SK-N-SH (cell line): Measurements from ENCODE around the gene PRPF4. TPM values are rescaled to one million over a fixed set of nuclear protein-coding genes. Genes with fewer than 3 reads are reported as not detected.

ENCODE experiments used
- CTCF ChIA-PET: fragments of 300-600, 350-600 bp; formaldehyde crosslinking; extraction: SDS; loops from one replicate; lab custom pipeline; 2021; lab: Yijun Ruan, JAX
- POLR2A ChIA-PET: fragments of 350-600 bp; sonication (Branson Sonifier 250); formaldehyde crosslinking; extraction: SDS; loops from one replicate; lab custom pipeline; 2020; ENCODE audit warnings: antibody characterized with exemption, inconsistent platforms; lab: Yijun Ruan, JAX
- DNase-seq: peaks from one replicate; pipeline ENCODE4 v3.0.0; 2012
- H2AFZ ChIP-seq: fragments of 200-600 bp; sonication (generic); 2 replicates; pipeline ENCODE4 v1.8.1; 2016; ENCODE audit warnings: antibody characterized with exemption, mild to moderate bottlenecking, low read depth
- H3F3A ChIP-seq: fragments of 200-600 bp; sonication (generic); replicated peaks from 2 replicates; pipeline ENCODE3; 2016; ENCODE audit warnings: antibody characterized with exemption, mild to moderate bottlenecking; ENCODE audit not compliant: insufficient read depth
- H3K27ac ChIP-seq, 2 experiments: fragments of 200-500 bp in 1 of 2; fragments of 200-600 bp in 1 of 2; sonication (Bioruptor generic) in 1 of 2; sonication (generic), shearing (Covaris generic) in 1 of 2; 2 replicates each; pipeline versions ENCODE4 v1.5.1 to v1.6.1; 2014 to 2016; ENCODE audit warnings: low read depth in 2 of 2, inconsistent platforms in 1 of 2, low read length in 1 of 2, mild to moderate bottlenecking in 1 of 2, mixed read lengths in 1 of 2
- H3K27me3 ChIP-seq: fragments of 200-600 bp; sonication (generic), shearing (Covaris generic); 2 replicates; pipeline ENCODE4 v1.6.1; 2016; ENCODE audit warnings: mixed run types; ENCODE audit not compliant: insufficient read depth
- H3K36me3 ChIP-seq, 2 experiments: fragments of 200-500 bp in 1 of 2; fragments of 200-600 bp in 1 of 2; sonication (Bioruptor generic) in 1 of 2; sonication (generic) in 1 of 2; replicated peaks in 1 of 2; 2 replicates each; pipeline versions ENCODE3 to v1.5.1; 2014 to 2016; ENCODE audit warnings: low read length in 1 of 2, mild to moderate bottlenecking in 1 of 2; ENCODE audit not compliant: insufficient read depth in 2 of 2, control insufficient read depth in 1 of 2
- H3K4me1 ChIP-seq, 2 experiments: fragments of 200-500 bp in 1 of 2; fragments of 200-600 bp in 1 of 2; sonication (Bioruptor generic) in 1 of 2; sonication (generic), shearing (Covaris generic) in 1 of 2; 2 replicates each; pipeline versions ENCODE4 v1.5.1 to v1.6.1; 2014 to 2016; ENCODE audit warnings: low read depth in 1 of 2, low read length in 1 of 2, mixed run types in 1 of 2; ENCODE audit not compliant: insufficient read depth in 2 of 2, control insufficient read depth in 1 of 2
- H3K4me2 ChIP-seq: fragments of 200-600 bp; sonication (generic), shearing (Covaris generic); 2 replicates; pipeline ENCODE4 v1.6.1; 2017; ENCODE audit warnings: mixed run types
- H3K4me3 ChIP-seq, 2 experiments: fragments of 200-500 bp in 1 of 2; fragments of 200-600 bp in 1 of 2; sonication (Bioruptor generic) in 1 of 2; sonication (generic), shearing (Covaris generic) in 1 of 2; 2 replicates each; pipeline versions ENCODE4 v1.5.1 to v1.8.1; 2014 to 2016; ENCODE audit warnings: low read depth in 2 of 2, inconsistent platforms in 1 of 2, low read length in 1 of 2, mild to moderate bottlenecking in 1 of 2, mixed read lengths in 1 of 2, moderate library complexity in 1 of 2
- H3K79me2 ChIP-seq: fragments of 200-600 bp; sonication (generic); 2 replicates; pipeline ENCODE4 v1.8.1; 2017; ENCODE audit warnings: mild to moderate bottlenecking; ENCODE audit not compliant: insufficient read depth
- H3K9ac ChIP-seq: fragments of 200-600 bp; sonication (generic); 2 replicates; pipeline ENCODE4 v1.6.1; 2017; ENCODE audit warnings: mixed run types
- H3K9me2 ChIP-seq: fragments of 200-600 bp; sonication (generic); 2 replicates; pipeline ENCODE4 v1.6.1; 2017; ENCODE audit warnings: mixed run types
- H3K9me3 ChIP-seq: fragments of 200-600 bp; sonication (generic); 2 replicates; pipeline ENCODE4 v1.6.1; 2017; ENCODE audit warnings: mixed run types, mild to moderate bottlenecking, moderate library complexity
- H4K20me1 ChIP-seq: fragments of 200-600 bp; sonication (generic); 2 replicates; pipeline ENCODE4 v1.6.1; 2017; ENCODE audit warnings: mild to moderate bottlenecking, mixed run types; ENCODE audit not compliant: insufficient read depth
- CHD2 ChIP-seq: fragments of 150-350 bp; IDR thresholded peaks from 2 replicates; pipeline ENCODE4 v1.6.1; 2018; ENCODE audit warnings: low read length; ENCODE audit not compliant: partially characterized antibody
- MEF2A ChIP-seq: IDR thresholded peaks from 2 replicates; pipeline ENCODE4 v1.4.0; 2012; ENCODE audit warnings: low read depth, borderline replicate concordance
- MXI1 ChIP-seq: IDR thresholded peaks from 2 replicates; pipeline ENCODE4 v1.6.1; 2012; ENCODE audit warnings: mild to moderate bottlenecking, low read depth, low read length, improper control_type of control experiment
- RAD21 ChIP-seq: IDR thresholded peaks from 2 replicates; pipeline ENCODE4 v1.6.1; 2012; ENCODE audit warnings: mild to moderate bottlenecking, low read length
- SIN3A ChIP-seq: IDR thresholded peaks from 2 replicates; pipeline ENCODE4 v1.6.1; 2012; ENCODE audit warnings: low read depth, mild to moderate bottlenecking, low read length, moderate library complexity, borderline replicate concordance
- WGBS: methylation state at CpG from one replicate; pipeline ENCODE4 v1.1.6; 2017; ENCODE audit warnings: low lambda C conversion rate; 5-methylcytosine and 5-hydroxymethylcytosine counted together
- polyA plus RNA-seq, 3 experiments: library from polyadenylated mRNA; depleted of rRNA; stranded (reverse); fragments of >200 nt; gene quantifications; 2 replicates each; pipeline ENCODE4 v1.2.3, GENCODE V29; 2012
- TF ChIP-seq, protein P1 (sequence below): IDR thresholded peaks from 2 replicates; pipeline ENCODE4; 2012

PRPF4 gene
- polyA plus RNA-seq, 1 of the 3 experiments (the other 2 are of a cell fraction), result 23.2 TPM

DNA sequence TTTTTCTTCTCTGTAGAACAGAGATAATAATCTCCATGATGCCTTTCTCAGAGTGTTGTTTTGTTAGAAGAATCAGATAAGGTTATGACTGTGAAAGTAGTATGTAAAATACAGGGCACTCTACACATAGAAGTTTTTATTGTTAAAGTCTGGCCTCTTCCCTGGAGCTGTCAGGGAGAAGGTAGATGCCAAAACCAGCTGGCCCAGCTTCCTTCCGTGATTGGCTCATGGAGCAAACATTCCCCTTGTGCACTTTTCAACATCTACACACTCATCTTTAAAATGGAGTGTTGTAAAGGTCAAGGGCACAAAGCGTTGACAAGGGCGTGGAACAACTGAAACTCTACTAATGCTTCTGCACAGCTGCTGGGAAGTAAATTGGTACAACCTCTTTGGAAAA lies 35.1 kb downstream of the PRPF4 start (continued):
- TF ChIP-seq RAD21, result no peak

DNA sequence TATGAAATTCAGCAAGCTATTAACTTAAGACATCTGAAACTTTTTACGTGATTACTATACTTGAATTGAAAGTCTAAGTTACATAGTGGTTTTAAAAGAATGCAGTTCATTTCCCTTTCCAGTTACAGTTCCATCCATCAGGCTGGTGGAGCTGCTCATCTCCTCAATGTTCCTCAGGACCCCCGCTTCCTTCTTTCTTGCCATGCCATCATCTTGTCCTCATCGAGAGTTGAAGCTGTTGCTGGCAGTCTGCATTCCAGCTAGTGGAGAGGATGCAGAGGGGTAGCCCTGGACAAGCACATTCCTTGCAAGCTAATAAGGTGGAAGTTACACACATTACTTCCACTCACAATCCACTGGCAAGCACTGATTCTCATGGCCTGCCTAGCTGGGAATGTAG lies 36.5 kb downstream of the PRPF4 start:
- Histone ChIP-seq H3K4me2 (no peak overlapping the region), H3K9ac (no peak overlapping the region), H3K27me3 (no peaks in the 10 kb centered on the region), H3K79me2 (no peaks in the 10 kb centered on the region), H3K4me1 (peaks cover 0 to 3% of the 10 kb centered on the region in 2 experiments; a peak in 1 of 4 replicates), H4K20me1 (no peaks in the 10 kb centered on the region), H3K36me3 (no peaks in the 10 kb centered on the region), H3K9me3 (no peaks in the 10 kb centered on the region), H2AFZ (no peak overlapping the region), H3K4me3 (no peak overlapping the region), H3F3A (peaks cover 3% of the 10 kb centered on the region), H3K27ac (no peak overlapping the region), H3K9me2 (no peaks in the 10 kb centered on the region)
- TF ChIP-seq, protein P1, sequence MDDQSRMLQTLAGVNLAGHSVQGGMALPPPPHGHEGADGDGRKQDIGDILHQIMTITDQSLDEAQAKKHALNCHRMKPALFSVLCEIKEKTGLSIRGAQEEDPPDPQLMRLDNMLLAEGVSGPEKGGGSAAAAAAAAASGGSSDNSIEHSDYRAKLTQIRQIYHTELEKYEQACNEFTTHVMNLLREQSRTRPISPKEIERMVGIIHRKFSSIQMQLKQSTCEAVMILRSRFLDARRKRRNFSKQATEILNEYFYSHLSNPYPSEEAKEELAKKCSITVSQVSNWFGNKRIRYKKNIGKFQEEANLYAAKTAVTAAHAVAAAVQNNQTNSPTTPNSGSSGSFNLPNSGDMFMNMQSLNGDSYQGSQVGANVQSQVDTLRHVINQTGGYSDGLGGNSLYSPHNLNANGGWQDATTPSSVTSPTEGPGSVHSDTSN, result 0 out of 2 replicates have a peak, but pooled peaks have one; percentile 4
- TF ChIP-seq MXI1, result no peak
- no peak for DNase-seq
- POLR2A ChIA-PET, result interaction anchor here (1.8 kb wide), 1 partner anchor 36 kb away, joined by 3 read pairs; the partner anchor contains the start of genes CDC26 and PRPF4
- 73% methylated on average over 3 of the region's 3 CpGs for WGBS
- CTCF ChIA-PET, result interaction anchor here (0.6 to 2.4 kb wide), 8 partner anchors 25 to 279 kb away, joined by 3 to 15 read pairs (median 3); partner anchors contain the start of genes ALAD and CDC26

DNA sequence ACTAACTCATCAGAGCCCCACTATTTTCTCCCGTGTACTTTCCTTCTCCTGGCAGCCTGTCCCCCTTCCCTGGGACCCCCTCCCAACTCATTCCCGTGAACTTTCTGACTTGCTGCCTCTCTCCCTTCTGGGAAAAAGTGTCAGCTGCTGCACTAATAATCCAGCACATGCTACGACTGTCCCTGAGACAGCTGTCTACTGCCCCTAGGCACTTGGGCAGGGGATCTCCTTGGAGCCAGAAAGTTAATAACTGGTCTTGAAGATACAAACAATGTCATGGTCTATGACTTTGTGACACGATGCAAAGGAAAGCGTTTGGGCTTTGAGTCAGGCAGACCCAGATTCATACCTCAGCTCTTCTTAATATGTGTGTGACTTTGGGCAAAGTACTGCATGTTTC lies 37.8 kb downstream of the PRPF4 start:
- H3F3A ChIP-seq, result peaks cover 3% of the 10 kb centered on the region
- H3K79me2 ChIP-seq, result no peaks in the 10 kb centered on the region
- H3K9me3 ChIP-seq, result no peaks in the 10 kb centered on the region
- no peak overlapping the region for H3K4me2 ChIP-seq
- ChIA-PET CTCF (interaction anchor here (1.0 to 1.7 kb wide), 2 partner anchors 88 to 342 kb away, joined by 4 to 5 read pairs; partner anchors contain the start of gene ALAD), POLR2A (no interaction called here)
- H4K20me1 ChIP-seq, result no peaks in the 10 kb centered on the region
- no peaks in the 10 kb centered on the region for H3K27me3 ChIP-seq
- no peak overlapping the region for H2AFZ ChIP-seq
- peaks cover 0 to 3% of the 10 kb centered on the region in 2 experiments; a peak in 1 of 4 replicates for H3K4me1 ChIP-seq
- WGBS, result 75% methylated on average over 5 of the region's 5 CpGs
- DNase-seq, result no peak
- TF ChIP-seq MEF2A, result no peak
- no peaks in the 10 kb centered on the region for H3K9me2 ChIP-seq
- H3K27ac ChIP-seq, result no peak overlapping the region
- H3K4me3 ChIP-seq, result no peak overlapping the region
- no peaks in the 10 kb centered on the region for H3K36me3 ChIP-seq
- no peak overlapping the region for H3K9ac ChIP-seq

DNA sequence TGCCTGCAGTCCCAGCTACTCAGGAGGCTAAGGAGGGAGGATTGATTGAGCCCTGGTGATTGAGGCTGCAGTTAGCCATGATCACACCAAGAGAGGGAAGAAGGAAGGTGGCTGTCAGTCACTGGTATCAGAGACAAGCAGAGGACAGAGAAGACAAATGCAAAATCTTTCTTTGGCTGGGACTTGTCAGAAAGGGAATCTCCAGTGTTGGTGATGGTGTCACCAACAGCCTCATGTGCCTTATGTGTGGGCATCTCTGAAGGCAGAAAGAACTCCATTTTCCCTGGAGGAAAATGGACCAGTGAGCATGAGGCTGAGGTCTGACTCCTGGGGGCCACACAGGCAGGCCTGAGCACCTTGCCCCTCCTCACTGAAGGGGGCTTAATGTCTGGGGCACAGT lies 39.8 kb downstream of the PRPF4 start:
- CTCF ChIA-PET, result interaction anchor here (1.1 to 1.4 kb wide), 2 partner anchors 86 to 340 kb away, joined by 3 to 4 read pairs; partner anchors contain the start of gene ALAD
- no peaks in the 10 kb centered on the region for H3K79me2 ChIP-seq
- no peak overlapping the region for H3K27ac ChIP-seq
- no peaks in the 10 kb centered on the region for H3K9me2 ChIP-seq
- no peak overlapping the region for H2AFZ ChIP-seq
- H3K27me3 ChIP-seq, result no peaks in the 10 kb centered on the region
- no peaks in the 10 kb centered on the region for H4K20me1 ChIP-seq
- peaks cover 0 to 7% of the 10 kb centered on the region in 2 experiments; a peak in 1 of 4 replicates for H3K4me1 ChIP-seq
- H3K9me3 ChIP-seq, result no peaks in the 10 kb centered on the region
- no peak overlapping the region for H3K9ac ChIP-seq
- POLR2A ChIA-PET, result no interaction called here
- H3K4me2 ChIP-seq, result no peak overlapping the region
- TF ChIP-seq SIN3A (no peak), CHD2 (no peak)
- H3K4me3 ChIP-seq, result no peak overlapping the region
- peaks cover 0 to under 1% of the 10 kb centered on the region in 2 experiments for H3K36me3 ChIP-seq
- DNase-seq, result no peak
- no peaks in the 10 kb centered on the region for H3F3A ChIP-seq
